ENCODE measurements around the gene AZIN2. TPM values are rescaled to one million over a fixed set of nuclear protein-coding genes. Genes with fewer than 3 reads are reported as not detected.

The AZIN2 gene
- total RNA-seq, 3 donors from 2014 or later = 1.9 to 11.8 (median 7.9) TPM

DNA sequence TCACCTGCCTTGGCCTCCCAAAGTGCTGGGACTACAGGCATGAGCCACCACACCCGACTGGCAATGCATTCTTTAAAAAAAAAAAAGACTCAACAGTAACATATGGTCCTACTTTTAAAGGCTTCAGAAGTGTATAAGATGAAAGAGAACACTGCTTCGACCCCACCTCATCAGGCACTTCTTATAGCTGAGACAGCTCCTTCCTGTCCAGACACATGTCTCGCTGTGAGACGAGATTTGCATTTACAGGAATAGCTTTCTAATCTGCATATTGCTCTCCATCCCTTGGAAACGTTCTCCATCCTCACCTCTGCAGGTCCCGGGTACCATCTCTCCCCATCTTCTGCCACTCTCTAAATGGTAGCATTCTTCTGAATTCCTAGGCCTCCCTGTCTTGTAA lies 6.7 kb downstream of the AZIN2 start:
- intact Hi-C loops (cut with DNase I; ENCODE audit: low total_unique reads) = no loop called here

GRCh38 chr1:33088119-33088906 lies 7.4 kb downstream of the AZIN2 start:
- intact Hi-C loops (cut with DNase I; ENCODE audit: low total_unique reads) = no loop called here
- no peaks in the 10 kb centered on the region for H3K36me3 ChIP-seq
- H3K4me1 ChIP-seq = no peaks in the 10 kb centered on the region
- DNase-seq (ENCODE audit: low spot score in 2 of 2) = peak in 1 of 2 donors; percentile 10
- H3K9me3 ChIP-seq = no peaks in the 10 kb centered on the region
- no peaks in the 10 kb centered on the region for H3K27me3 ChIP-seq
- no peak overlapping the region for H3K4me3 ChIP-seq
- TF ChIP-seq POLR2AphosphoS5 (IDR thresholded peaks at IDR 0.05) = no peak
- no peak for TF ChIP-seq POLR2A (IDR thresholded peaks at IDR 0.05)
- TF ChIP-seq CTCF (IDR thresholded peaks at IDR 0.05) = no peak
- H3K27ac ChIP-seq = no peak overlapping the region

More for the DNA sequence above, 6.7 kb downstream of the AZIN2 start:
- H3K4me1 ChIP-seq = no peaks in the 10 kb centered on the region
- H3K36me3 ChIP-seq = no peaks in the 10 kb centered on the region
- no peaks in the 10 kb centered on the region for H3K27me3 ChIP-seq
- H3K27ac ChIP-seq = no peak overlapping the region
- no peak overlapping the region for H3K4me3 ChIP-seq
- DNase-seq (ENCODE audit: low spot score in 2 of 2) = peak in 1 of 2 donors; percentile 2
- H3K9me3 ChIP-seq = no peaks in the 10 kb centered on the region
- TF ChIP-seq POLR2AphosphoS5 (IDR thresholded peaks at IDR 0.05) (no peak), CTCF (IDR thresholded peaks at IDR 0.05) (no peak)

GRCh38 chr1:33089457-33089856 lies 8.5 kb downstream of the AZIN2 start:
- intact Hi-C loops (cut with DNase I; ENCODE audit: low total_unique reads) = no loop called here
- Histone ChIP-seq H3K27ac (no peak overlapping the region), H3K4me1 (no peaks in the 10 kb centered on the region)

DNA sequence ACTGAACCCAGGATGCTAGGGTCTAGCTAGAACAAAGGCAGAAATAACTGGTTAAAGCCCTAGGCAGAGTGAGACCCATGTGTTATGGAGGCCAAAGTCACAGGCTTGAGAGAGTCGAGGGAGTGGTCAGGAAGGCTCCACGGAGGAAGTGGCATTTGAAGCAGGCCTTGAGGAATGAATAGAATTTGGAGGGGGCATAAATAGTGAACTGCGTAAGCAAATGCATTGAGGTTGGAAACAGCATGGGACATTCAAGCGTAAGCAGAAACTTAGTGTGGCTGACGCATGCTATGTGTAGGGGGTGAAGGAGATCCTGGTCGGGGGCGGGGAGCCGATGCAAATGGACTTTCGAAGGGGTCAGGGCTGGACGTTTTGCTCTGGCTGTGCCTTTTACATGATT lies 11.5 kb downstream of the AZIN2 start:
- intact Hi-C loops (cut with DNase I; ENCODE audit: low total_unique reads) = loop anchor here (10.0 kb wide), 1 partner anchor 158 kb away; no protein-coding TSS in a partner anchor
- no peak overlapping the region for H3K27ac ChIP-seq
- H3K4me1 ChIP-seq = no peaks in the 10 kb centered on the region
- no peaks in the 10 kb centered on the region for H3K9me3 ChIP-seq
- DNase-seq (ENCODE audit: low spot score in 2 of 2) = no peak
- H3K27me3 ChIP-seq = no peaks in the 10 kb centered on the region
- TF ChIP-seq POLR2A (IDR thresholded peaks at IDR 0.05) (no peak), CTCF (IDR thresholded peaks at IDR 0.05) (no peak), POLR2AphosphoS5 (IDR thresholded peaks at IDR 0.05) (no peak)
- H3K4me3 ChIP-seq = no peak overlapping the region
- no peaks in the 10 kb centered on the region for H3K36me3 ChIP-seq

More at GRCh38 chr1:33089457-33089856, 8.5 kb downstream of the AZIN2 start:
- H3K4me3 ChIP-seq = no peak overlapping the region
- H3K27me3 ChIP-seq = no peaks in the 10 kb centered on the region
- no peaks in the 10 kb centered on the region for H3K9me3 ChIP-seq
- TF ChIP-seq POLR2AphosphoS5 (IDR thresholded peaks at IDR 0.05) (no peak), CTCF (IDR thresholded peaks at IDR 0.05) (no peak), POLR2A (IDR thresholded peaks at IDR 0.05) (no peak)
- H3K36me3 ChIP-seq = no peaks in the 10 kb centered on the region
- no peak for DNase-seq (ENCODE audit: low spot score in 2 of 2)

DNA sequence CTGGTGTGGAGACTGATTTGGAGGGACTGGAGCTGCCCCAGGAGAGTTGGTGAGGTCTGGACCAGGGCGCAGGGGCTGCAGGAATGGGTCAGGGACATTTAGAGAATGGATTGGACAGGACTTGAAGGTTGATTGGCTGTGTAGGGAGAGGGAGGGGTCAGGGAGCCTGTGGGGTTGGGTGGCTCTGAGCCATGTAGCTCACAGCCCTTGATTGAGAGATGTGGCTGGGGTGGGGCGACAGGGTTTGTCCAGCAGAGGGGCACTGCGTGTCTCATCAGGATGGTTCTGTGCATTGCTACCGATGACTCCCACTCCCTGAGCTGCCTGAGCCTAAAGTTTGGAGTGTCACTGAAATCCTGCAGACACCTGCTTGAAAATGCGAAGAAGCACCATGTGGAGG lies 12.1 kb downstream of the AZIN2 start:
- Histone ChIP-seq H3K4me3 (no peak overlapping the region), H3K27ac (no peak overlapping the region), H3K9me3 (no peaks in the 10 kb centered on the region), H3K27me3 (no peaks in the 10 kb centered on the region), H3K36me3 (no peaks in the 10 kb centered on the region), H3K4me1 (no peaks in the 10 kb centered on the region)
- intact Hi-C loops (cut with DNase I; ENCODE audit: low total_unique reads) = loop anchor here (10.0 kb wide), 1 partner anchor 158 kb away; no protein-coding TSS in a partner anchor
- DNase-seq (ENCODE audit: low spot score in 2 of 2) = no peak
- no peak for TF ChIP-seq CTCF (IDR thresholded peaks at IDR 0.05)
- TF ChIP-seq POLR2A (IDR thresholded peaks at IDR 0.05) = no peak
- no peak for TF ChIP-seq POLR2AphosphoS5 (IDR thresholded peaks at IDR 0.05)
